Gastroesophageal sphincter (tissue), 4 donors: ENCODE data around the gene PEX6. TPM values are rescaled to one million over a fixed set of nuclear protein-coding genes. Genes with fewer than 3 reads are reported as not detected.

Source experiments
- ATAC-seq: fragments of 150-250 bp; one replicate; pipeline ENCODE4 v1.9.1; 2016; ENCODE audit warnings: mild to moderate bottlenecking, moderate library complexity
- H3K27ac ChIP-seq, 4 donors: fragments of 200-600 bp; sonication (generic) in 3 of 4; 1 replicate in 3 of 4; 2 replicates in 1 of 4; pipeline ENCODE4 v1.5.1; 2016 to 2019
- H3K27me3 ChIP-seq: fragments of 200-600 bp; sonication (generic); one replicate; pipeline ENCODE4 v1.5.1; 2019
- H3K36me3 ChIP-seq, 2 donors: fragments of 200-600 bp; sonication (generic); one replicate each; pipeline ENCODE4 v1.5.1; 2019; ENCODE audit warnings: control low read depth in 1 of 2
- H3K4me1 ChIP-seq, 3 donors: fragments of 200-600 bp; sonication (generic); 1 replicate in 2 of 3; 2 replicates in 1 of 3; pipeline ENCODE4 v1.5.1; 2016 to 2019; ENCODE audit warnings: control low read depth in 2 of 3
- H3K4me3 ChIP-seq, 2 donors: fragments of 200-600 bp; sonication (generic); one replicate each; pipeline ENCODE4 v1.5.1; 2019; ENCODE audit warnings: mild to moderate bottlenecking in 1 of 2, moderate library complexity in 1 of 2
- H3K9me3 ChIP-seq, 3 donors: fragments of 200-600 bp; sonication (generic); one replicate each; pipeline ENCODE4 v1.5.1; 2017 to 2019; ENCODE audit warnings: control low read depth in 2 of 3
- CTCF ChIP-seq, 4 experiments: fragments of 200-600 bp in 2 of 4; fragments of 450-650 bp in 2 of 4; sonication (generic) in 1 of 4; IDR thresholded peaks; one replicate each; pipeline ENCODE4 v1.5.1; 2017 to 2019; ENCODE audit warnings: antibody characterized with exemption in 4 of 4, mild to moderate bottlenecking in 2 of 4, moderate library complexity in 2 of 4
- EP300 ChIP-seq: sonication (generic); formaldehyde crosslinking; IDR thresholded peaks from one replicate; pipeline ENCODE4 v1.6.1; 2017; ENCODE audit warnings: antibody characterized with exemption, mild to moderate bottlenecking
- POLR2A ChIP-seq, 2 donors: fragments of 450-650 bp; IDR thresholded peaks; one replicate each; pipeline ENCODE4 v1.6.1; 2017; ENCODE audit warnings: antibody characterized with exemption in 2 of 2, mild to moderate bottlenecking in 2 of 2, moderate library complexity in 1 of 2
- POLR2AphosphoS5 ChIP-seq: sonication (generic); formaldehyde crosslinking; IDR thresholded peaks from one replicate; pipeline ENCODE4 v1.6.1; 2017; ENCODE audit warnings: antibody characterized with exemption
- WGBS, 2 donors: methylation state at CpG; one replicate each; pipeline ENCODE4 v1.1.5; 2018; ENCODE audit warnings: low coverage in 1 of 2; 5-methylcytosine and 5-hydroxymethylcytosine counted together
- total RNA-seq, 4 donors: library from RNA; depleted of rRNA; stranded (reverse); fragments of >200 nt; gene quantifications; one replicate each; pipeline ENCODE4 v1.1.0, GENCODE V29; 2016

PEX6 gene
- total RNA-seq, 4 donors from 2014 or later = 9.8 to 23.5 (median 21.2) TPM

- Histone ChIP-seq H3K27me3 (no peaks in the 10 kb centered on the region), H3K36me3 (peaks cover 0 to 53% of the 10 kb centered on the region in 2 donors), H3K27ac (no peak overlapping the region), H3K4me3 (no peak overlapping the region), H3K4me1 (peaks cover 0 to 43% (median 35%) of the 10 kb centered on the region in 3 donors), H3K9me3 (no peaks in the 10 kb centered on the region)
- 78 to 96% methylated on average over 3 to 5 of the region's 5 CpGs for WGBS, 2 donors
- no peak for ATAC-seq
- TF ChIP-seq CTCF (IDR thresholded peaks at IDR 0.05) (no peak), EP300 (no peak), POLR2A (IDR thresholded peaks at IDR 0.05) (no peak), POLR2AphosphoS5 (no peak)
Observed at GRCh38 chr6:42989923-42990322, 10.9 kb upstream of the PEX6 start.

- no peak for TF ChIP-seq EP300
- H3K4me1 ChIP-seq = peaks cover 0 to 48% (median 38%) of the 10 kb centered on the region in 3 donors
- peaks cover 0 to 44% of the 10 kb centered on the region in 2 donors for H3K36me3 ChIP-seq
- no peaks in the 10 kb centered on the region for H3K27me3 ChIP-seq
- no peaks in the 10 kb centered on the region for H3K9me3 ChIP-seq
- WGBS, 2 donors = 38% methylated on average over 1 of the region's 1 CpG; no CpG with 5 or more reads in 1 of the 2 donors
- H3K4me3 ChIP-seq = no peak overlapping the region
- no peak overlapping the region for H3K27ac ChIP-seq
- no peak for ATAC-seq
Observed at GRCh38 chr6:42988486-42989020, 9.6 kb upstream of the PEX6 start.

- Histone ChIP-seq H3K36me3 (peaks cover 0 to 38% of the 10 kb centered on the region in 2 donors), H3K9me3 (no peaks in the 10 kb centered on the region), H3K27ac (no peak overlapping the region), H3K4me3 (no peak overlapping the region), H3K27me3 (no peaks in the 10 kb centered on the region), H3K4me1 (peaks cover 0 to 55% (median 38%) of the 10 kb centered on the region in 3 donors)
- ATAC-seq = no peak
- 80 to 83% methylated on average over 1 to 4 of the region's 5 CpGs for WGBS, 2 donors
- TF ChIP-seq CTCF (IDR thresholded peaks at IDR 0.05) (no peak), POLR2A (IDR thresholded peaks at IDR 0.05) (no peak), EP300 (no peak), POLR2AphosphoS5 (no peak)
Observed at GRCh38 chr6:42987533-42988451, 8.8 kb upstream of the PEX6 start.

GRCh38 chr6:42984924-42985475, 6.0 kb upstream of the PEX6 start:
- Histone ChIP-seq H3K4me1 (peaks cover 0 to 59% (median 40%) of the 10 kb centered on the region in 3 donors), H3K4me3 (peak overlapping the region; percentile 68 to 70), H3K36me3 (peaks cover 0 to 13% of the 10 kb centered on the region in 2 donors), H3K27me3 (no peaks in the 10 kb centered on the region), H3K27ac (peak overlapping the region; percentile 80 to 94 (median 88)), H3K9me3 (no peaks in the 10 kb centered on the region)
- TF ChIP-seq POLR2AphosphoS5 (no peak), CTCF (IDR thresholded peaks at IDR 0.05) (no peak), POLR2A (IDR thresholded peaks at IDR 0.05) (no peak), EP300 (no peak)
- WGBS, 2 donors = 3 to 23% methylated on average over 2 to 6 of the region's 13 CpGs
- no peak for ATAC-seq
